Measurements from ENCODE around the gene UCKL1.

Gene UCKL1

GRCh38 chr20:63974402-63975200 is 18.4 kb upstream of the UCKL1 start:
- no peak for TF ChIP-seq CTCF (IDR thresholded peaks at IDR 0.05)

- peak; percentile 99 for TF ChIP-seq CTCF (IDR thresholded peaks at IDR 0.05)
Observed at GRCh38 chr20:63973636-63974401, 17.6 kb upstream of the UCKL1 start.

- TF ChIP-seq CTCF (IDR thresholded peaks at IDR 0.05) = no peak
Observed at GRCh38 chr20:63973160-63973479, 16.9 kb upstream of the UCKL1 start.

GRCh38 chr20:63972312-63973159 is 16.3 kb upstream of the UCKL1 start:
- no peak for TF ChIP-seq CTCF (IDR thresholded peaks at IDR 0.05)

GRCh38 chr20:63970714-63971431 is 14.7 kb upstream of the UCKL1 start:
- no peak for TF ChIP-seq CTCF (IDR thresholded peaks at IDR 0.05)

GRCh38 chr20:63969838-63970713 is 13.9 kb upstream of the UCKL1 start, which contains the start of gene ZNF512B:
ZNF512B (minus strand) TSS chr20:63969930; CDS start chr20:63967950, 1,980 bp downstream.
- TF ChIP-seq CTCF (IDR thresholded peaks at IDR 0.05) = no peak
